HepG2 (cell line): ENCODE measurements around the gene SH3D19. TPM values are rescaled to one million over a fixed set of nuclear protein-coding genes. Genes with fewer than 3 reads are reported as not detected.
A peak's percentile ranks its signal among the peaks of the same experiment; 100 is the strongest.

Source experiments
- DMTF1 ChIP-seq: sonication (generic); formaldehyde crosslinking; IDR thresholded peaks from 2 replicates; pipeline ENCODE4 v1.4.0; 2020; ENCODE audit warnings: mild to moderate bottlenecking, missing genetic modification reagents
- EP300 ChIP-seq, 3 experiments: sonication (generic) in 1 of 3; formaldehyde crosslinking in 1 of 3; IDR thresholded peaks; 2 replicates each; pipeline versions ENCODE4 v1.5.1 to v1.6.1; 2011 to 2020; ENCODE audit warnings: low read depth in 2 of 3, low read length in 2 of 3, borderline replicate concordance in 1 of 3, improper control_type of control experiment in 1 of 3, mild to moderate bottlenecking in 1 of 3, missing genetic modification reagents in 1 of 3, moderate library complexity in 1 of 3
- FOXO1 ChIP-seq: sonication (generic); formaldehyde crosslinking; IDR thresholded peaks from 2 replicates; pipeline ENCODE4 v1.4.0; 2020; ENCODE audit warnings: missing genetic modification reagents
- FOXP1 ChIP-seq, 2 experiments: fragments of 450-650 bp in 1 of 2; IDR thresholded peaks; 2 replicates each; pipeline ENCODE4 v1.6.1; 2017 to 2018; ENCODE audit warnings: antibody characterized with exemption in 1 of 2
- HDAC2 ChIP-seq: sonication (generic); formaldehyde crosslinking; IDR thresholded peaks from 2 replicates; pipeline ENCODE4 v1.4.0; 2020; ENCODE audit warnings: missing genetic modification reagents
- HDAC6 ChIP-seq: fragments of 200-600 bp; sonication (generic); IDR thresholded peaks from 2 replicates; pipeline ENCODE4 v1.7.0; 2017; ENCODE audit warnings: mild to moderate bottlenecking, antibody characterized with exemption, low read length, low read depth
- HNF1A ChIP-seq, 2 experiments: sonication (generic) in 1 of 2; formaldehyde crosslinking in 1 of 2; IDR thresholded peaks; 2 replicates each; pipeline versions ENCODE4 v1.4.0 to v1.6.1; 2016 to 2020; ENCODE audit warnings: borderline replicate concordance in 1 of 2, low read depth in 1 of 2, mild to moderate bottlenecking in 1 of 2, missing genetic modification reagents in 1 of 2
- NRL ChIP-seq: sonication (generic); formaldehyde crosslinking; IDR thresholded peaks from 2 replicates; pipeline ENCODE4 v1.5.0; 2020; ENCODE audit warnings: missing genetic modification reagents, mild to moderate bottlenecking, moderate library complexity, borderline replicate concordance
- PPARG ChIP-seq: conservative IDR thresholded peaks from 2 replicates; pipeline ENCODE4 v1.6.1; 2016; ENCODE audit warnings: missing biosample characterization, missing genetic modification reagents
- RCOR2 ChIP-seq: IDR thresholded peaks from 2 replicates; pipeline ENCODE4 v1.6.1; 2016; ENCODE audit warnings: missing biosample characterization, missing genetic modification reagents
- TCF12 ChIP-seq, 2 experiments: fragments of 450-650 bp in 1 of 2; sonication (generic) in 1 of 2; formaldehyde crosslinking in 1 of 2; IDR thresholded peaks; 2 replicates each; pipeline versions ENCODE4 v1.6.1 to v1.8.0; 2017 to 2022; ENCODE audit warnings: antibody characterized with exemption in 1 of 2, mild to moderate bottlenecking in 1 of 2, missing genetic modification reagents in 1 of 2, moderate library complexity in 1 of 2
- ZBTB10 ChIP-seq: sonication (generic); formaldehyde crosslinking; IDR thresholded peaks from 2 replicates; pipeline ENCODE4 v1.4.0; 2020; ENCODE audit warnings: missing genetic modification reagents, borderline replicate concordance
- ZNF235 ChIP-seq: sonication (generic); formaldehyde crosslinking; IDR thresholded peaks from 2 replicates; pipeline ENCODE4 v1.8.1; 2023; ENCODE audit warnings: mild to moderate bottlenecking, missing genetic modification reagents, borderline replicate concordance
- ZNF503 ChIP-seq: sonication (generic); formaldehyde crosslinking; IDR thresholded peaks from 2 replicates; pipeline ENCODE4 v1.4.0; 2020; ENCODE audit warnings: missing genetic modification reagents
- ZNF556 ChIP-seq: sonication (generic); formaldehyde crosslinking; IDR thresholded peaks from 2 replicates; pipeline ENCODE4 v1.4.0; 2020; ENCODE audit warnings: mild to moderate bottlenecking, missing genetic modification reagents, borderline replicate concordance
- ZNF766 ChIP-seq: sonication (generic); formaldehyde crosslinking; IDR thresholded peaks from 2 replicates; pipeline ENCODE4 v1.5.0; 2020; ENCODE audit warnings: missing genetic modification reagents, borderline replicate concordance
- polyA plus RNA-seq, 8 experiments: library from polyadenylated mRNA; depleted of rRNA in 3 of 8; stranded (reverse) in 7 of 8; unstranded in 1 of 8; fragments of >200 nt; fragmentation: Illumina TruSeq in 4 of 8; extraction: Trizol in 4 of 8; gene quantifications; 2 replicates each; pipeline versions ENCODE4 v1.2.1 to v1.2.3, GENCODE V29; 2011 to 2016; ENCODE audit warnings: low read depth in 4 of 8, missing spikeins in 1 of 8, mixed read lengths in 1 of 8; ENCODE audit not compliant: insufficient read depth in 1 of 8
- total RNA-seq, 5 experiments: library from RNA; depleted of rRNA; stranded (reverse); fragments of >200 nt; fragmentation: Illumina TruSeq; extraction: Trizol; gene quantifications; 2 replicates each; pipeline ENCODE4 v1.2.3, GENCODE V29; 2016; ENCODE audit warnings: low read depth in 1 of 5

SH3D19 gene
- total and polyA plus RNA-seq, 2 of the 13 experiments (the other 11 are each of a cell fraction or from before 2014, with no cell fraction given): 31.2 to 38.0 TPM

- TF ChIP-seq ZNF503 (CRISPR knock-in tag): peak; percentile 54; the same call in 1 of the 2 replicates
- TF ChIP-seq ZNF556: no peak
- no peak for TF ChIP-seq HNF1A (IDR thresholded peaks at IDR 0.05; ENCODE audit: low read depth)
- TF ChIP-seq HNF1A (CRISPR knock-in tag; IDR thresholded peaks at IDR 0.05; ENCODE audit: borderline replicate concordance): no peak
- no peak for TF ChIP-seq ZNF235
- no peak for TF ChIP-seq TCF12 (IDR thresholded peaks at IDR 0.05)
- 0 out of 2 replicates have a peak, but pooled peaks have one; percentile 49 for TF ChIP-seq TCF12 (CRISPR knock-in tag; IDR thresholded peaks at IDR 0.05)
- TF ChIP-seq ZNF766 (CRISPR knock-in tag): 0 out of 2 replicates have a peak, but pooled peaks have one; percentile 24
- 0 out of 2 replicates have a peak, but pooled peaks have one; percentile 42 for TF ChIP-seq PPARG
- TF ChIP-seq ZBTB10 (CRISPR knock-in tag): no peak
- peak; percentile 43 for TF ChIP-seq HDAC2 (CRISPR knock-in tag)
- TF ChIP-seq NRL (CRISPR knock-in tag): no peak
- TF ChIP-seq EP300 (IDR thresholded peaks at IDR 0.05; ENCODE audit: low read depth in 2 of 2, low read length in 2 of 2): peak in 1 of 2 experiments; percentile 69; a peak in 2 of 4 replicates
- TF ChIP-seq EP300 (CRISPR knock-in tag; IDR thresholded peaks at IDR 0.05; ENCODE audit: borderline replicate concordance): no peak
- TF ChIP-seq RCOR2 (CRISPR knock-in tag): 0 out of 2 replicates have a peak, but pooled peaks have one; percentile 49
- no peak for TF ChIP-seq DMTF1 (CRISPR knock-in tag)
- no peak for TF ChIP-seq HDAC6
- no peak for TF ChIP-seq FOXP1 (IDR thresholded peaks at IDR 0.05)
- peak; percentile 40; the same call in 1 of the 2 replicates for TF ChIP-seq FOXP1 (CRISPR knock-in tag; IDR thresholded peaks at IDR 0.05)
- TF ChIP-seq FOXO1 (CRISPR knock-in tag): peak; percentile 48; the same call in 1 of the 2 replicates
These were observed 58.3 kb downstream of the SH3D19 start (continued) for GRCh38 chr4:151267104-151267503.
